GM18858 (cell line): ENCODE results near the gene PRMT3.
"Not testable (repeated sequence)": the region's sequence is repeated elsewhere in the genome, so short reads cannot be mapped to it uniquely, and the experiment has no call there.

Source experiments
- ATAC-seq: cut with Tn5 transposase; IDR thresholded peaks from one replicate; pipeline ENCODE4 v1.9.1; 2021; ENCODE audit not compliant: unreplicated experiment

PRMT3 gene

GRCh38 chr11:20497124-20497792 lies 109.7 kb downstream of the PRMT3 start:
- ATAC-seq = no peak

GRCh38 chr11:20501252-20501651 lies 113.7 kb downstream of the PRMT3 start:
- peak; percentile 80 for ATAC-seq

- ATAC-seq = no peak
These were observed 114.5 kb downstream of the PRMT3 start for GRCh38 chr11:20501971-20502370.

DNA sequence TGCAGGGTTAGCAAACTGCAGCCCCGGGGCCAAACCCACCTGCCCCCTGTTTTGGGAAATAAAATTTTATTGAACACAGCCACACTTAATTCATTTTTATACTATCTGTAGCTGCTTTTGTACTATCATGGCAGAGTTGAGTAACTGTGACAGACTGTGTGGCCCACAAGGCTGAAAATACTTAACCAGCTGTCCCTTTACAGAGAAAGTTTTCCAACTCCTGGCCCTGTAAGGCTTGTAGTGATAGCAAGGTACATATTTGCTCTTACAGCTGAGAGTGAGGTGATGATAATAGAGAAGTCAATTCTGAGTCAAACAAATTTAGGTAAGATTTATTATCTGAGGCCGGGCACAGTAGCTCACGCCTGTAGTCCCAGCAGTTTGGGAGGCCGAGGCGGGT lies 124.5 kb downstream of the PRMT3 start:
- ATAC-seq = no peak

DNA sequence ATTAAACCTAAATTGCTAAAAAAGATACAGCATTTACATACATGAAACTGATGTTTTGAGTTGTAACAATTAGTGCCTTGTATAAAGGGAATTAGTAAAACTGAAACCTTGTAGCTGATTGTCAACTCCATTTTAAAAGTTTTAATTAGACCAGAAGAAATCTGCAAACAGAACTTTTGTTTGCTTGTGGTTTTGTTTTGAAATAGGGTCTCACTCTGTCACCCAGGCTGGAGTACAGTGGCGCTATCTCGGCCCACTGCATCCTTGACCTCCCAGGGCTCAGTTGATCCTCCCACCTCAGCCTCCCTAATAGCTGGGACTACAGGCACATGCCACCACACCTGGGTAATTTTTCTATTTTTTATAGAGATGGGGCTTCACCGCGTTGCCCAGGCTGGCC lies 125.4 kb downstream of the PRMT3 start:
- ATAC-seq = no peak

DNA sequence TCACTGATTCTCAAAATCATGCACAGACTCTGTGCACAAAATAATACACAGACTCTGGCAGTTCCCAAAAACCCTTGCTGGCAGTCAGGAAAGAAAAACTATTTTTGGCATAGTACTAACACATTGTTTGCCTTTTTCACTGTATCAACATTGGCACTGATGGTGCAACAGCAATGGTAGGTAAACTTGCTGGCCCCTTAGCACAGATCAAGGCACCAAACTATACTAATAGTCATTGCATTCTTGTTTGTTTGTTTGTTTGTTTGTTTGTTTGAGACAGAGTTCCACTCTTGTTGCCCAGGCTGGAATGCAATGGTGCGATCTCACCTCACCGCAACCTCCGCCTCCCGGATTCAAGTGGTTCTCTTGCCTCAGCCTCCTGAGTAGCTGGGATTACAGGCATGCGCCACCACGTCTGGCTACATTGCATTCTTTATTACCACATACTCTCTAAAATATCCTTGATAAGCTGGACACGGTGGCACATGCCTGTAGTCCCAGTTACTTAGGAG lies 130.9 kb downstream of the PRMT3 start:
- ATAC-seq = no peak

DNA sequence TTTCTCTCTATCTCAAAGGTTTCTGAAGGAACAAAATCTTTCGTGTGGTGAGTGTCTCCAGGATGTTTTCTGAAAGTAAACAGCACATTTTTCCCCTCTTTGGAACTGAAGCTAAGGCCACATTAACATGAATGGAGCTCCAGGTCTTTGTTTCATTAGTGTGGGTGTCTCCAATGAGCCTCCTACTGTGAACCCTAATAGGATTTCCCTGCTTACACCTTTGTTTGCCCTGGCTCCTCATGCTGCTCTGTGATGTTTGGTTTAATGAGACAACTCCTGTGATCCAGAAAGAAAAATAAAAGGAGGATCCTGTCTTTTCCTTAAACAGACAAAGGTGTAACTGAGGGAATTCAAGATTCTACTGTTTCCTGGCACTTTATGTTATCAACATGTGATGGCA lies 135.0 kb downstream of the PRMT3 start:
- no peak for ATAC-seq

GRCh38 chr11:20529757-20530156 lies 142.2 kb downstream of the PRMT3 start:
- ATAC-seq = no peak

DNA sequence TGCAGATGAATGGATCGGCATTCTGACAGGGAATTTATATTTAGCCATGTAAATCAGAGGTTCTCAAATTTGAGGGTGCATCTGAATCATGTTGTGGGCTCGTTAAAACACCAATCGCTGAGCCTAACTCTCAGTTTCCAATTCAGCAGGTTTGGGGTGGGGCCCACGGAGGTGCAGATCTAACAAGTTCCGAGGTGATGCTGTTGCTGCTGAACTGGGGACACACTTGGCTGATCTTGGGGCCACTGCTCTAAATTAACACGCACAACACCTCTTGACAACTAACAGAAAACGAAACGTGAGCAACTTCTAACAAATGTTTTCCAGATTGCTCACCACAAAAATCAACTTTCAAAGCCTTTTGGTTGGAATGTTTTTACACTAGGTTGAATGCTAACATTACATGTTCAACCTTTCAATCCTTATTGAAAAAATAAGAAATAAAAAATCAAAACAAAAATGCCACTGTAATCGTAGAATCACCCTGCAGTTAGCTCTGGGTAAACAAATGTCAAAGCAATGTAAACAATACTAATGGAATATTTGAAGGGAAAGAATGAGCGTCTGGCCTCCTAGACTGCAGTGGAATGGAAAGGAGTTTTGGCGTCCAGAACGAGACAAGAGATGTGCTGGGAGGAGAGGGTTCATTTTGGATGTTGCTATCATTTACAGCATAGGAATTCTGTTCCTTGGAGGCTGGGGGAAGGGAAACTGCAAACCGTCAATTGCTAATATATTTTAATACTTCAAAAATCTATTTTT lies 143.6 kb downstream of the PRMT3 start:
- ATAC-seq = no peak

DNA sequence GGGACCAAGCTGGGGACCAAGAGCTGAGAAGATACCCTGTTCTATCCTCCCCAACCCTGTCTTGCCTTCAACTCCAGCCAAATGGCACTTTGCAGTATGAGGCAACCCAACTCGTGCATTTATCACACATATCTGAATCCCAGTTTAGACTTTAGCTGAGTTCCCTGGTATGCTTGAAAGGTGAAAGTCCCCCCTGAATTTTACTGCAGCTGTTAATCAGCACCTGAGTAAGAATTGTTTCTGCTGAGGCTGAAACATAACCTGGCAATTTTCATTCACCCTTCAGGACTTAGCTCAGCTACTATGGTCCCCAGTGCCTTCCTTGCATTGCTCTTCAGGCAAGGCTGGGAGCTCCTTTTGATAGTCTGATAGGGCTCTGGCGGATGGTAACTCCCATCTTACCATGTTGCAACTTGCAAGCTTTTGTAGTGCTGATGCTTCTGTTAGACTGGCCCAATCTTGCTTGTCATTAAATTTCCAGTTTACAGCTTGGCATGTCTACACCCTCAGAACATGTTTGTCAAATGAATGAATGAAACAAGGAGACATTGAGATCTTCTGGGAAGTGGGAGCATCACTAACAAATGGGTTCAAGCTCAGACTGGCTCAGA lies 147.9 kb downstream of the PRMT3 start:
- ATAC-seq = no peak

DNA sequence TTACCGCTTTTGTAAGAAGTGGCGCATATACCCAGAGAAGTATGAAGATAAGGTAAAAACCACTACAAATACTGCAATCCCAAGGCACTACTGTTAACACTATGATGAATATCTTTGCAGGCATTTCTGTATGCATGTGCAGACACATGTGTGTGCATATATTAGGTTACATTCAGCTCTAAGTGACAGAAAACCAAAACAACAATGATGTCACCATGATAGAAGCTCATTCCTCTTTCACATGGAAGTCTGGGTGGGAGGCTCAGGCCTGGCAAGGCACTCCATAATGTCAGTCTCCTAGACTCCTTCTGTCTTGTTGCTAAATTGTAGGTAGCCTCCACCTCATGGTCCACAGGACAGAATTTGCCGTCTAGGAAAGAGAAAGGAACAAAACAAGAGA lies 148.8 kb downstream of the PRMT3 start:
- ATAC-seq = no peak

GRCh38 chr11:20536784-20537183 lies 149.3 kb downstream of the PRMT3 start:
- no peak for ATAC-seq

DNA sequence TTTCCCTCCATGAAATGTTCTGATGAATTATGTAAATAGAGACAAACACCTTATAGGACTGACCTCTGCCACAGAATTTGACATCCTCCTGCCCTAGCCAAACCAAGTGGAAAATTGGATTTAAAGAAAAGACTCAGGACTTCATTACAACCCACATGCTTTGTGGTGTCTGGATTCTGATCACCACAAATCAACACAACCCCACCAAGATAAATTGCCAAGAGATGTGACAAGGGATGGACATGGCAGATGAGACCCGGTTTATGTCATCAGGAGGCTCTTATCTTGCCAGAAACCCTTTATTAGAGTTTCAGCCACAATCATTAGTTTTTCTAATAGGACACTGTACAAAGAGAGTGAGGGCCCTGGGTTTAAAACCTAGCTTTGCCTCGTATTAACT lies 154.0 kb downstream of the PRMT3 start:
- no peak for ATAC-seq

GRCh38 chr11:20544603-20545237 lies 157.2 kb downstream of the PRMT3 start:
- no peak for ATAC-seq

GRCh38 chr11:20547411-20547810 lies 159.9 kb downstream of the PRMT3 start:
- no peak for ATAC-seq

DNA sequence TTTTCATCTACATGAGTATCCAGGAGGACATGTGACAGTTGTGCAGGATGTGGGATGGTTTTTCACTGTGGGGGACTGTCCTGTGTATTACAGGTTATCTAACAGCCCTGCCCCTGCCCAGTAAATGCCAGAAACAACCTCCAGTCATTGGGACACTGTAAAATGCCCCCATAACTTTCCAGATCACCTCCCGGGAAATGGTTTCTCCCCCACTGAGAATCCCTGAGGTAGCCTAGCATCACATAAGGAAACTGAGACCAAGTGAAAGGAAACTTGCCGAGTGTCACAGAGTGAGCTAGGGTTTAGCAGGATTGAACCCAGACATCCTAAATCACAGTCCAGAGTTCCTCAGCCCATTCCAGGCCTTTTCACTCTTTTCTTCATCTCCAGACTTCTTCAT lies 163.6 kb downstream of the PRMT3 start:
- ATAC-seq = no peak

DNA sequence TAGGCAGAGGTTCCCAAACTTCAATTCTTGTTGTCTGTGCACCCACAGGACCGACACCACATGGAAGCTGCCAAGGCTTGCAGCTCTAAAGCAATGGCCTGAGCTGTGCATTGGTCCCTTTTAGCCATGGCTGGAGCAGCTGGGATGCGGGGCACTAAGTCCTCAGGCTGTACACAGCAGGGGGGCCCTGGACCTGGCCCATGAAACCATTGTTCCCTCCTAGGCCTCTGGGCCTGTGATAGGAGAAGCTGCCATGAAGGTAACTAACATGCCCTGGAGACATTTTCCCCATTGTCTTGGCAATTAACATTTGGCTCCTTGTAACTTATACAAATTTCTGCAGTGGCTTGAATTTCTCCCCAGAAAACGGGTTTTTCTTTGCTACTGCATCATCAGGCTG lies 168.3 kb downstream of the PRMT3 start:
- no peak for ATAC-seq

GRCh38 chr11:20556396-20556795 lies 168.9 kb downstream of the PRMT3 start:
- not testable (repeated sequence) for ATAC-seq

GRCh38 chr11:20558741-20559140 lies 171.2 kb downstream of the PRMT3 start:
- ATAC-seq = no peak
